GM19239 (cell line): ENCODE measurements around the gene RBMX.
"Not testable (repeated sequence)": the region's sequence is repeated elsewhere in the genome, so short reads cannot be mapped to it uniquely, and the experiment has no call there.

Experiments used
- DNase-seq: peaks from one replicate; pipeline ENCODE4 v3.0.0; 2011; ENCODE audit warnings: low spot score; ENCODE audit not compliant: insufficient read length
- FAIRE-seq: peaks from 2 replicates; lab custom pipeline; 2011; peaks lifted over from hg19 to GRCh38; lab: Jason Lieb, UNC

Gene RBMX

DNA sequence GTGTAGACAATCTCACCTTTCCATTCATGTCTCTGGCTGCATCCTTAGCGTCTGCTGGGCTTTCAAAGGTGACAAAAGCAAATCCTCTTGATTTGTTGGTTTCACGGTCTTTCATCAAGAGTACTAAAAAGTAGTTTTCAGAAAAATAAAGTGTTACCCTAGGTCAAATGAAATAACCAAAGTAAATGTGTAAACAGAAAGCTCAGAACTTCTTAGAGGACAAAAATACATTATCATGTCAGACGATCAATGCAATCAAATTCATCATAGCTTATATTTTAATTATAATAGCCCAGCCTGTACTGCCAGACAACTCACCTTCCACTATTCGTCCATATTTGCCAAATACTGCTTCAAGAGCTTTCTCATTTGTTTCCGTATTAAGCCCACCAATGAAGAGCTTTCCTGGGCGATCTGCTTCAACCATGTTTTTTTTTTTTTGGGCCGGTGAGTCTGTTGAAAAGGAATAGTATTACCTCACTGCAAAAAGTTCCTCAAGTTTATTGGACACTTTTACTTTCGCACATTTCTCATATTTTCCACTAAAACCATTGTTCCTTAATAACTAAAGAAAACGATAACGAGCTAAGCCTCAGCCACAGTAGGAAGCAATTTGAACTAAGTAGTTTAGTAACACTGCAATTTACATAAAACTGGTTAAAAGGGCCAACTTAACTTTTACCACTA, 1.4 kb downstream of the RBMX start:
- no peak for DNase-seq
- FAIRE-seq = peak; percentile 80

DNA sequence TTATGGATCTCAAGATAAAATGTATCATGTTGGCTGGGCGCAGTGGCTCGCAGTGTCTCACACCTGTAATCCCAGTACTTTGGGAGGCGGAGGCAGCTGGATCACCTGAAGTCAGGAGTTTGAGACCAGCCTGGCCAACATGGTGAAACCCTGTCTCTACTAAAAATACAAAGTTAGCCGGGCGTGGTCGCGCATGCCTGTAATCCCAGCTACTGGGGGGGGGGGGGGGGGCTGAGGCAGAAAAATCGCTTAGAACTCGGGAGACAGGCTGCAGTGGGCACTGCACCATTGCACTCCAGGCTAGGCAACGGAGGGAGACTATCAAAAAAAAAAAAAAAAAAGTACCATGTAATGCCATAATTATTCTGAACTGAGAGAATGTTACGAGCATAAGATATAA, 2.1 kb downstream of the RBMX start:
- FAIRE-seq (no peak), DNase-seq (no peak)

DNA sequence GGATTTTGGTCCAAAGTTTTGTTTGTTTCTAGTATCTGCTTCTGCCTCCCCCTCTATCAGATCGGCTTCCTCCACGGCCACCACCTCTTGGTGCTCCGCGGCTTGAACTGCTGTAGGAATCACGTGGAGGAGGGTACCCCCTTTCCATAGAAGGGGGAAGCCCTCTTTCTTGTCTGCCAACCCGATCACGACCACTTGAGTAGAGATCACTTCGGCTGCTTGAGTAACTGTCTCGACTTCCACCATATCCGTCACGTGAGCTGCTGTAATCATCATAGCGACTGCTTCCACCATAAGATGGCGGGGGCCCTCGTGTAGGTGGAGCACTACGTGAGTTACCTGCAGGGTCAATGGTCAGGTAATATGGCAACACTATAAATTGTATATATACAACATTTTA, 6.4 kb downstream of the RBMX start:
- FAIRE-seq = not testable (repeated sequence)

GRCh38 chrX:136873210-136873609, 7.3 kb downstream of the RBMX start:
- FAIRE-seq = peak; percentile 79
- not testable (repeated sequence) for DNase-seq

More for the DNA sequence above, 6.4 kb downstream of the RBMX start:
- not testable (repeated sequence) for DNase-seq

- peak; percentile 55 for FAIRE-seq
- DNase-seq = no peak
These were observed 8.3 kb downstream of the RBMX start for GRCh38 chrX:136872091-136872700.

GRCh38 chrX:136870064-136870463, 10.5 kb downstream of the RBMX start:
- FAIRE-seq = peak; percentile 78
- DNase-seq = no peak

DNA sequence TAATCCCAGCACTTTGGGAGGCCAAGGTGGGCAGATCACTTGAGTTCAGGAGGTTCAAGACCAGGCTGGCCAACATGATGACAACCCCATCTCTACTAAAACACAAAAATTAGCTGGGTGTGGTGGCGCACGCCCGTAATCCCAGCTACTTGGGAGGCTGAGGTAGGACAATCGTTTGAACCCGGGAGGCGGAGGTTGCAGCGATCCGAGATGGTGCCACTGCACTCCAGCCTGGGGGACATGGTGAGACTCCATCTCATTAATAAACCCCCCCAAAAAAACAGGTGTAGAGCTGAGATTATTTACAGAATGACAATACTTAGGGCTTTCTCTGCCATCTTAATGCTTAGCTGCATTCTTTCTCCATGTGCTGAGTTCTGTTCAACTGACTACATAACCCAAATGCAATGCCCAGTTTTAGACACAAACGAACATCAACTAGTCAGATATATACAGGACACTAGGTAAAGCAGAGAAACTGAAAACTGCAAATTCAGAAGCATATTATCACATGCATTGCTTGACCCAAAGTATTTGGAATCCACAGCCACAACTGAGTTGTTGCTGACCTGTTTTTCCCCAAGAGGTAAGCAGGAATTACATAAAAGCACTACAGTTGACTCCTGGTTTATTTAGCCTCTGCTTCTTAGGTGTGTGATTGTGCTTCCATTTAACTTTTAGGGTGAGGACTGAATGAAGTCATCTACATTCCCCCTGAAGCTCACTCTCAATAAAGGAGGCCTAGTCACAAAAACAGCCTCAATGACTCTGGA, 12.1 kb downstream of the RBMX start:
- DNase-seq (no peak), FAIRE-seq (no peak)

DNA sequence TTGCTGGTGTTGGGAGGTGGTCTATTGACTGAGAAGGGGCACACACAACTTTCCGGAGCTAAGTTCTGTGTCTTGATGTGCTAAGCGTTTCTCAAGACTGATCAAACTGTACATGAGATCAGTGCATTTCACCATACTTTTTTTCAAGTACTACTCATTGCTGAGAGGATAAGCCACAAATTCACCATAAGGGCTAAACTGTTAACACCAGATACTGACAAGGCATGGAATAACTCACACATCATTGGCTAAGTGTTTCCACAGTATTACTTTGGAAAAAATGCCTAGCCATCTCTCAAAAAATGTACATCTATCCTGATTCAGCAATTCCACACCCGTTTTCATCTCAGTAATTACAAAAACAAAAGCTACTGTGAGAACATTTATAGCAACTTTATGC, 13.0 kb downstream of the RBMX start:
- DNase-seq = no peak
- no peak for FAIRE-seq

GRCh38 chrX:136867096-136867491, 13.4 kb downstream of the RBMX start:
- no peak for FAIRE-seq
- DNase-seq = no peak

DNA sequence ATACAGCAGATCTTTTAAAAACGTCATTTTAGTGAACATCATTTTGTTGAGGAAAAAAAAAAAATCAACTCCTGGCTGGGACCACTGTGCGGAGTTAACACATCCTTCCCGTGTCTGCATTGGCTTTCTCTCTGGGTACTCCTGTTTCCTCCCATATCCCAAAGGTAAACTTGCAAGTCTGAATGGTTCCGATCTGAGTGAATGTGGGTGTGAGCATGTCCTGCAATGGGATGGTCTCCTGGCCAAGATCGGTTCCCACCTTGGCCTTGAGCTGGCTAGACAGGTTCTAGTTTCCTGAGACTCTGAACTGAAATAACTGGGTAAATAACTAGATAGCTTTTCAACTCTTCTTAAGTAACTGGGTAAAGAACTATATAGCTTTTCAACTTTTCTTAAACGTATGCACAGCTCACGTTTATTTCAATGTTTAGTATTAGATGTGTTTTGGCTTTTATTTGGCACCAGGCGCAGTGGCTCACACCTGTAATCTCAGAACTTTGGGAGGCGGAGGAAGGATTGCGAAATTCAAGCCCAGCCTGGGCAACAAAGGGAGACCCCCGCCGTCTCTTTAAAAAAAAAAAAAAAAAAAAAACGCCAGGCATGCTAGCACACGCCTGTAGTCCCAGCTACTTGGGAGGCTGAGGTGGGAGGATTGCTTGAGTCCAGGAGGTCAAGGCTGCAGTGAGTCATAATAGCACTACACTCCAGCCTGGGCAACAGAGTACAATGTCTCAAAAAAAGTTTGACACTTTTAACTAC, 14.0 kb downstream of the RBMX start:
- no peak for DNase-seq
- no peak for FAIRE-seq

DNA sequence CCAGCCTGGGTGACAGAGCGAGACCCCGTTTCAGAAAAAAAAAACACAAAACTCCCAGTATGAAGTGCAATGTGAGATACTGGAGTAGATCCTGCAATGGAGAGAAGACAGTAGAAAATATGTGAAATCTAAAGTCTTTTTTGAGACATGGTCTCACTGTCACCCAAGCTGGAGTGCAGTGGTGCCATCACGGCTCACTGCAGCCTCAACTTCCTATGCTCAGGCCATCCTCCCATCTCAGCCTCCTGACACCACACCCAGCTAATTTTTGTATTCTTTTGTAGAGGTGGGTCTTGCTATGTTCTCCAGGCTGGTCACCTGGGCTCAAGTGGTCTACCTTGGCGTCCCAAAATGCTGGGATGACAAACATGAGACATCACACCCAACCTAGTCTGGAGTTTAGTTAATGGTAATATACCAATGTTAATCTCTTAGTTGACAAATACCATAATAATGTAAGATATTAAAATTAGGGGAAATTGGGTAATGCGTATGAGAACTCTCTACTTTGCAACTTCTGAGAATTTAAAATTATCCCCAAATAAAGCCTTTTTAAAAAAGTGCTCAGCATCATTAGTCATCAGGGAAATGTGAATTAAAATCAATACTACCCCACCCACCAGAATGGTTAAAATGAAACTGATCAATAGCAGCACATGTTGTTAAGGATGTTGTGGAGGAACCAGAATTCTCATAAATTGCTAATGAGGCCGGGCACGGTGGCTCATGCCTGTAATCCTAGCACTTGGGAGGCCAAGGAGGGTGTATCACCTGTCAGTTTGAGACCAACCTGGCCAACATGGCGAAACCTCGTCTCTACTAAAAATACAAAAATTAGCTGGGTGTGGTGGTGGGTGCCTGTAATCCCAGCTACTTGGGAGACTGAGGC, 15.0 kb downstream of the RBMX start:
- FAIRE-seq (no peak), DNase-seq (no peak)

DNA sequence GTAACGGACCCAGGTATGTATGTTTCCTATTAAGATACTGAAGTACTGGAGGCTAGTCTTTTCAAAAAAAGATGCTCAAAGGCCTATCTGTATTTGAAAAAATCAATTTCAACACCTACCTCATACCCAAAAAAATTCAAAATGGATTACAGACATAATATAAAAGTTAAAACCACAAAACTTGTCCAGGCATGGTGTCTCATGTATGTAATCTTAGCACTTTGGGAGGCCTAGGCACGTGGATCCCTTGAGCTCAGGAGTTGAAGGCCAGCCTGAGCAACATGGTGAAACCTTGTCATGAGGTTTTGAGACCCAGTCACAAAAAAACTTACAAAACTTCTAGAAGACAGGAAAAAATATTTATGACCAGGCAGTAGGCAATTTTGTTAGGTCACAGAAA, 16.7 kb downstream of the RBMX start:
- DNase-seq (no peak), FAIRE-seq (no peak)

- no peak for FAIRE-seq
- DNase-seq = no peak
These were observed 18.0 kb downstream of the RBMX start for GRCh38 chrX:136862546-136862945.

- DNase-seq (no peak), FAIRE-seq (no peak)
These were observed 18.6 kb downstream of the RBMX start for GRCh38 chrX:136861877-136862276.

DNA sequence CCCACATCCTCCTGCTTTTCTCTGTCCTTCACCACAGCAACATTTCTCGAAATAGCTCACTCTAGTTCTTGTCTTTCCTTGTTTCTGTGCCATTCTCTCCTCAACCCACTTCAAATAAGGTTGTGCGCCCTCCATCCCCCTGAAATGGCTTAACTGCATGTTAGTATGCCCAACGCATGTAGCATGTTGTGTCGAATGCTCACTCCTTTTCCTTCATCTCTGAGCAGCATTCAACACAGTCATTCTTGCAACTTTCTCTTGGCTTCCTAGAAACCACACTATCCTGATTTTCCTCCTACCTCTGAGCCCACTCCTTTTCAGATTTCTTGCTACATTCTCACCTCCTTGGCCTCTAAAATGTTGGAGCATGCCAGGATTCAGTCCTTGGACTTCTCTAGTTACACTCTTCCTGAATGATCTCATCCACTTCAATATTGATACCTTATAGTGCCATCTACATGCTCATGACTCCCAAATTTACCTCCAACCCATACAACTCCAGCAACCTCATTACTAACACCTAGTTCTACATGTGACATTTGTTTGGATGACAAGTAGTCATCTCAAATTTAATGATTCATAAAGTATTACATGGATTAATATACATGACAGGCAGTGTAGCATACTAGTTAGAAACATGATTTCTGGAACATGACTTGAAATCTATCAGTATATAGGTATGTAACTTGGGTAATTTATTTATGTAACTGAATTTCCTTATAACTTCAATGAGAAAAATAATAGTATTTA, 22.3 kb downstream of the RBMX start:
- FAIRE-seq (no peak), DNase-seq (no peak)

- FAIRE-seq = peak; percentile 66
These were observed 24.0 kb downstream of the RBMX start for GRCh38 chrX:136856551-136856950.

GRCh38 chrX:136856050-136856449, 24.5 kb downstream of the RBMX start:
- DNase-seq = no peak
- FAIRE-seq = no peak

More at GRCh38 chrX:136856551-136856950, 24.0 kb downstream of the RBMX start:
- DNase-seq = no peak

- FAIRE-seq (no peak), DNase-seq (no peak)
These were observed 29.0 kb downstream of the RBMX start for GRCh38 chrX:136851526-136851925.
